DND-41 (cell line): ENCODE measurements around the gene BRD3.

Experiments used
- ATAC-seq: fragments of 200-7000 bp; cut with Tn5 transposase; 3 replicates; pipeline ENCODE4 v1.9.1; 2021; ENCODE audit warnings: low read depth; ENCODE audit not compliant: insufficient read depth
- DNase-seq: peaks from one replicate; pipeline ENCODE4 v3.0.0-alpha.2; 2020
- H2AFZ ChIP-seq: 2 replicates; pipeline ENCODE4 v1.6.0; 2012; ENCODE audit warnings: low read depth, low read length
- H3K27ac ChIP-seq: 2 replicates; pipeline ENCODE4 v1.5.1; 2012; ENCODE audit warnings: low read length, inconsistent platforms
- H3K27me3 ChIP-seq: fragments of 200-600 bp; sonication (generic); 2 replicates; pipeline ENCODE4 v1.6.0; 2012; ENCODE audit warnings: low read length, mild to moderate bottlenecking, inconsistent platforms; ENCODE audit not compliant: insufficient read depth, poor library complexity
- H3K36me3 ChIP-seq: 2 replicates; pipeline ENCODE4 v1.5.1; 2012; ENCODE audit warnings: low read length, inconsistent platforms; ENCODE audit not compliant: insufficient read depth
- H3K4me1 ChIP-seq: 2 replicates; pipeline ENCODE4 v1.5.1; 2012; ENCODE audit warnings: mild to moderate bottlenecking, low read length; ENCODE audit not compliant: insufficient read depth
- H3K4me2 ChIP-seq: 2 replicates; pipeline ENCODE4 v1.6.0; 2012; ENCODE audit warnings: mild to moderate bottlenecking, moderate library complexity, low read length, inconsistent platforms; ENCODE audit not compliant: insufficient read depth
- H3K4me3 ChIP-seq, 2 experiments: fragments of 200-600 bp in 1 of 2; shearing (Covaris generic) in 1 of 2; 2 replicates each; pipeline ENCODE4 v1.5.1; 2012 to 2016; ENCODE audit warnings: inconsistent platforms in 2 of 2, low read length in 2 of 2, mild to moderate bottlenecking in 2 of 2, low read depth in 1 of 2, moderate library complexity in 1 of 2
- H3K79me2 ChIP-seq: 2 replicates; pipeline ENCODE4 v1.6.0; 2012; ENCODE audit warnings: low read length, inconsistent platforms; ENCODE audit not compliant: insufficient read depth
- H3K9ac ChIP-seq: 2 replicates; pipeline ENCODE4 v1.6.0; 2012; ENCODE audit warnings: low read depth, mild to moderate bottlenecking, inconsistent platforms, low read length, moderate library complexity
- H3K9me3 ChIP-seq: 2 replicates; pipeline ENCODE4 v1.5.1; 2012; ENCODE audit warnings: low read length, moderate library complexity, mild to moderate bottlenecking, inconsistent platforms; ENCODE audit not compliant: insufficient read depth, severe bottlenecking
- H4K20me1 ChIP-seq: 2 replicates; pipeline ENCODE4 v1.6.0; 2012; ENCODE audit warnings: low read length; ENCODE audit not compliant: insufficient read depth
- EZH2 ChIP-seq: IDR thresholded peaks from 3 replicates; pipeline ENCODE4 v1.6.1; 2012; ENCODE audit warnings: borderline replicate concordance, low read depth, mild to moderate bottlenecking, moderate library complexity, low read length, inconsistent platforms; ENCODE audit not compliant: severe bottlenecking
- TF ChIP-seq, protein P1 (sequence below): IDR thresholded peaks from 2 replicates; pipeline ENCODE4 v1.5.1; 2012; ENCODE audit warnings: borderline replicate concordance, low read length, moderate library complexity, mild to moderate bottlenecking; ENCODE audit not compliant: poor library complexity, severe bottlenecking; ENCODE audit errors: extremely low read depth

Gene BRD3

DNA sequence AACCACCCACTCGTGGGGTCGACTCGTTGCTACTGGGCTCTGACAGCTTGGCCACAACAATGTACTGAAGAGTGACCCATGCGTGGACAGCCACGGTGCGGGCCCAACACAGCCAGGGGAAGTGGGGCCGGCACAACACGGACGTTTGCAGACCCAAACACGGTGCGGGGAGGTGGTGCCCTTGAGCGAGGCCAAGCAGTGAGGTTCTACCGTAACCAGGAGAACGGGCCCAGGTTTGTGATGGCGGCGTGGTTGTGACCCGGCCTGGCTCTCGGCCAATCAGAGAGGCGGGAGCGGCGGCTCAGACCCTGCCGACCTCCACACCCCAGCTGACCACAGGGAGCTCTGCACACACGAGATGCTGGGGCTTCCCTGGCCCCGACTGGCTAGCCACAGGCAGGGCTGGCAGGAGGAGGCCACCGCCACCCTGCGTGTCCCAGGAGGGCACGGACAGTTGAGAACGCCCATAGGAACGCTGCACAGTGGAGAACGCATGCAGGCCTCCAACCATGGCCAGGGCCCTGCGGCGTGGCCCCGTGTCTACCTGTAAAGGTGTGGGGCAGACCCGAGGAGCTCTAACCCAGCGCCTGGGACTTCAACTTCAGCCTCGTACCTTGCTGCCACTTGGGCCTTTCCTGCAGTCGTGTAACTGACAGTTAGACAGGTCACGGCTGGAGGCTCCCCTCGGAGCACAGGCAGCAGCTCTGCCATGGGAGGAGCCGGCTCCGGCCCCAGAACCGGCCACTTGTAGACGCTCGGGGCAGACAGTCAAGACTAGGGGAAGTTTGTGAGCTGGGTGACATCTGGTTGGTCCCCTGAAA, 13.7 kb downstream of the BRD3 start:
- no peak overlapping the region for H3K27ac ChIP-seq
- no peak for TF ChIP-seq EZH2
- TF ChIP-seq, protein P1, sequence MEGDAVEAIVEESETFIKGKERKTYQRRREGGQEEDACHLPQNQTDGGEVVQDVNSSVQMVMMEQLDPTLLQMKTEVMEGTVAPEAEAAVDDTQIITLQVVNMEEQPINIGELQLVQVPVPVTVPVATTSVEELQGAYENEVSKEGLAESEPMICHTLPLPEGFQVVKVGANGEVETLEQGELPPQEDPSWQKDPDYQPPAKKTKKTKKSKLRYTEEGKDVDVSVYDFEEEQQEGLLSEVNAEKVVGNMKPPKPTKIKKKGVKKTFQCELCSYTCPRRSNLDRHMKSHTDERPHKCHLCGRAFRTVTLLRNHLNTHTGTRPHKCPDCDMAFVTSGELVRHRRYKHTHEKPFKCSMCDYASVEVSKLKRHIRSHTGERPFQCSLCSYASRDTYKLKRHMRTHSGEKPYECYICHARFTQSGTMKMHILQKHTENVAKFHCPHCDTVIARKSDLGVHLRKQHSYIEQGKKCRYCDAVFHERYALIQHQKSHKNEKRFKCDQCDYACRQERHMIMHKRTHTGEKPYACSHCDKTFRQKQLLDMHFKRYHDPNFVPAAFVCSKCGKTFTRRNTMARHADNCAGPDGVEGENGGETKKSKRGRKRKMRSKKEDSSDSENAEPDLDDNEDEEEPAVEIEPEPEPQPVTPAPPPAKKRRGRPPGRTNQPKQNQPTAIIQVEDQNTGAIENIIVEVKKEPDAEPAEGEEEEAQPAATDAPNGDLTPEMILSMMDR: no peak
- H4K20me1 ChIP-seq: peaks cover 84% of the 10 kb centered on the region

GRCh38 chr9:134053401-134053871, 14.4 kb downstream of the BRD3 start:
- no peak overlapping the region for H3K4me2 ChIP-seq
- H2AFZ ChIP-seq: no peak overlapping the region
- no peaks in the 10 kb centered on the region for H3K27me3 ChIP-seq
- TF ChIP-seq, protein P1: no peak
- no peak for TF ChIP-seq EZH2
- no peak overlapping the region for H3K4me3 ChIP-seq
- H3K4me1 ChIP-seq: no peaks in the 10 kb centered on the region
- no peak overlapping the region for H3K9ac ChIP-seq
- no peaks in the 10 kb centered on the region for H3K9me3 ChIP-seq
- H4K20me1 ChIP-seq: peaks cover 79% of the 10 kb centered on the region
- no peak overlapping the region for H3K27ac ChIP-seq
- H3K79me2 ChIP-seq: peaks cover 62% of the 10 kb centered on the region
- ATAC-seq: no peak
- peaks cover 62% of the 10 kb centered on the region for H3K36me3 ChIP-seq
- DNase-seq: no peak

More for the DNA sequence above, 13.7 kb downstream of the BRD3 start:
- peaks cover 69% of the 10 kb centered on the region for H3K79me2 ChIP-seq
- no peak overlapping the region for H3K4me2 ChIP-seq
- peaks cover 54% of the 10 kb centered on the region for H3K36me3 ChIP-seq
- no peak overlapping the region for H3K4me3 ChIP-seq
- ATAC-seq (no peak), DNase-seq (no peak)
- no peaks in the 10 kb centered on the region for H3K27me3 ChIP-seq
- no peak overlapping the region for H3K9ac ChIP-seq
- H3K4me1 ChIP-seq: no peaks in the 10 kb centered on the region
- H3K9me3 ChIP-seq: no peaks in the 10 kb centered on the region
- H2AFZ ChIP-seq: no peak overlapping the region

DNA sequence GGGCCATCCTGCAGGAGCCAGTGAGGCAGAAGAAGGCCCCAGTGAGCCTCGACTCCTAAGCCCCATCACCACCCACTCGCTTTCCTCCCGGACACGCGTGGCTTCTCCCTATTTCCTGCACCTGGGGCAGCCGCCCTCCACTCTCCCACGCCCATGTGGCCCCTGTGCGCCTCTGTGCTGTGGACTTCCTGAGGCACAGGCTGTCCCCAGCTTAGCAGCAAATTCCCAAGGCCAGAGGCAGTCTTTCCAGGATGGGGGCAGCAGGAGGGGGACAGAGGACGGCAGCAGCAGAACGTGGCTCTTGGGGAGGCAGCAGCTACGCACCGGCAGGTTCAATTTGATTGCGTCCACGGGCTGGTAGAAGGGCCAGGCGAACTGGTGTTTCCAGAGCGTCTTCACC, 14.9 kb downstream of the BRD3 start:
- Histone ChIP-seq H3K4me3 (no peak overlapping the region), H3K27me3 (no peaks in the 10 kb centered on the region), H3K4me2 (no peak overlapping the region), H3K9ac (no peak overlapping the region), H2AFZ (no peak overlapping the region), H4K20me1 (peaks cover 77% of the 10 kb centered on the region), H3K4me1 (no peaks in the 10 kb centered on the region), H3K36me3 (peaks cover 67% of the 10 kb centered on the region), H3K79me2 (peaks cover 57% of the 10 kb centered on the region), H3K9me3 (no peaks in the 10 kb centered on the region), H3K27ac (no peak overlapping the region)
- TF ChIP-seq EZH2: no peak
- TF ChIP-seq, protein P1: no peak
- no peak for ATAC-seq
- no peak for DNase-seq
